GM18526 (cell line): ENCODE measurements around the gene OVCA2.
A peak's percentile ranks its signal among the peaks of the same experiment; 100 is the strongest.

Experiments used
- POLR2A ChIP-seq: IDR thresholded peaks from 3 replicates; pipeline ENCODE4 v1.6.1; 2011; ENCODE audit not compliant: insufficient read length; ENCODE audit errors: extremely low read depth

Gene OVCA2

DNA sequence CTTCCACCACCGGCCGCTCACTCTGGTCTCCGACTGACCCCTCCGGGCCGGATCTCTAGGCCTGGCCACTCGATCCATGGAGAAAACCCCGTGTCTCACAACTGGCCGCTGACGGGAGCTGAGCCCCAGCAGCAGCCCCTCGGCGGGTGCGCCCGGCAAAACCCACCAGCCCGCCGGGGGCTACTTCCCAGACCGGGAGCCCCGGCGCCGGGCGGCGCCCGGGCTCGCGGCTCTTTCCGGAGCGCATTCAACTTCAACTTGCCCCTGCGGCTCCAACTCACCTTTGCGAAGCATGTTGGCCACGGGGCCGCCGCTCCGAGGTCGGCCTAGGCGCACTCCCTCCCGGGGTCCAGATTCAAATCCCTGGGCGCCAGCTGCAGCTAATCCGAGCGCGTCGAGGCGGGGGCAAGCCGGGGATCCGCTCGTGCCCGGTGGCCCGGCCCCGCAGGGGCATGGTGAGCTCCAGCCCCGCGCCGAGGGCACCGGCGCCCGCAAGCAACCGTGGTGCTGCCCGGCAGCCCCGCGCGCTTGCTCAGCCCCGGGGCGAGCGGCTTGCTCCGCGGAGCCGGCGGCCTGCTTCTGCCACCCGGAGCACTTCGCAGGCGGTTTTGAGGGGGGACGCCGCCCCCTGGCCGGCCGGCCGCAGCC, 17.1 kb upstream of the OVCA2 start:
- no peak for TF ChIP-seq POLR2A

DNA sequence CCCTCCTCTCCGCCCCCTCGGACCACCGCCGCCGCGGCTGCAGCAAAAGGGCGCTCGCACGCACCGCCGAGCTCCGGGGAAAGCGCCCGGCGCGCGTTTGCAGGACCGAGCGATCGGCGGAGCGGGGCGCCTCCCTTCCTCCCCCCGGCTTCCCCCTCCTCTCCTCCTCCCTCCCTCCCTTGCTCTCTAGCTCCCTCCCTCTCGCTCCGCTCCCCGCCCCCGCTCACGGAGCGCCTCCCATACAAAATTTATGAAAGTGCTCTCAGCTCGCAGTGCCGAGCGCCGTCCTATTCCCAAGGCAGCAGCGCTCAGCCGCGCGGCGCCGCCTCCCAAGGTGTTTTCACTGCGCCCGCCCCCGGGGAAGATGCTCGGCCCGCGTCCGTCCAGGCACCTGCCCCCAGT, 16.6 kb upstream of the OVCA2 start, which contains the start of gene RTN4RL1:
TSS of gene RTN4RL1 (minus strand) at position 115 of the 402 bp plus-strand sequence. CDS start 469 bp downstream, outside the sequence.
- no peak for TF ChIP-seq POLR2A

- no peak for TF ChIP-seq POLR2A
Measured at GRCh38 chr17:2025622-2026309, 16.1 kb upstream of the OVCA2 start.

GRCh38 chr17:2027528-2028233, 14.1 kb upstream of the OVCA2 start:
- no peak for TF ChIP-seq POLR2A

DNA sequence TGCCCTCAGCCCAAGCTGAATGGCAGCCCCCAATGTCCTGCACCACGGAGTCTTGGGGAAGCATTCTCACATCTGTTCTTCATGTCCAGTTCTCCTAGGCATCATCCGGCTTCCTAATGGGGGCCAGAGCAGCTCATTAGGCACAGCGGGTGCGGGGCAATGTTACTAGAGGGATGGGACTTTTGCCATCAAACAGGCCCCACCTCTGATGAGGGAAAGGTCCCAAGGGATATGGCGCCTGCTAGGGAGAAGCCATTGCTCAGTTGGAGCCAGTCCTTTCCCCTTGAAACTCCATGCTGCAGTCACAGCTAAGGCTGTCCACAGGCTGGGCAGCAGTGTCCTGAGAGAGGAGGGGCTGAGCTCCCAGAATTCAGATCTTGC, 13.6 kb upstream of the OVCA2 start:
- no peak for TF ChIP-seq POLR2A

GRCh38 chr17:2028737-2029136, 13.1 kb upstream of the OVCA2 start:
- TF ChIP-seq POLR2A, result no peak

GRCh38 chr17:2029911-2030778, 11.7 kb upstream of the OVCA2 start, which contains the start of gene DPH1:
Gene DPH1, plus strand, starts transcription at chr17:2030153. Its CDS starts 17 bp downstream, at chr17:2030170.
- peak; percentile 66 for TF ChIP-seq POLR2A

GRCh38 chr17:2030779-2031163, 11.1 kb upstream of the OVCA2 start:
- TF ChIP-seq POLR2A, result no peak

DNA sequence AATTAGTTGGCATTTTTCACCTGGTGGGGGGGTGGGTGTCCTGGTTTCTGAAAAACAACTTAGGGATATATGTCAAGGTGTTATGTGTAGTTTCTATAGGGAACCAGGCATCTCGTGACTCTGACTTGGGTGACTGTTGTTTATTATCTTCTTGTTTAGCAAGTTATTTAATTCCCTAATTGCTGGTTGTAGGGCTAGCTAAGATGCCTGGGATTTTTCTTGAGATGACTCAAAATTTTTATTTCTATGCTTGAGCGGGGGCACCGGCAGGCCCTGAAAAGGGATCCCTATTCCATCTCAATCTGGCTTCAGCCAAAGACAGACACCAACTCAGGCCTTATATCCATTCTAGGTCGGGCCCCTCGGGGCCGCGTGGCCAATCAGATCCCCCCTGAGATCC, 8.7 kb upstream of the OVCA2 start:
- TF ChIP-seq POLR2A, result no peak

DNA sequence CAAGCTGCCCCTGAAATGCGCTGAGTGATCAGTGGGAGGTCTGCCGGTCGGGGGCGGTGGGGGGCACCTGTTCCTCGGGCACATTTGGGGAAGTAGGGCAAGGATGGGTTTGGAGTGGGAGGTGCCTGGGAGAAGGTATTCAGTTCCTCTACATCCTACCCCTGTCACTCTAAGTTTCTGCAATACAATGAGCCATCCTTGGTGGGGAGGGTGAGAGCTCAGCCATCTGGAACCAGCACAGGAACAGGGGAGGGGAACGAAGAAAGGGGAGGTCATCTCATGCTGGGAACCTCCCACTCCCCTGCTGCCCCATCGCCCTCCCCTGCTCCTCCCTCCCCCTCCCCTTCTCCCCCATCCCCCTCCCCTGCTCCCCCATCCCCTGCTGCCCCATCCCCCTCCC, 7.7 kb upstream of the OVCA2 start:
- TF ChIP-seq POLR2A, result no peak

DNA sequence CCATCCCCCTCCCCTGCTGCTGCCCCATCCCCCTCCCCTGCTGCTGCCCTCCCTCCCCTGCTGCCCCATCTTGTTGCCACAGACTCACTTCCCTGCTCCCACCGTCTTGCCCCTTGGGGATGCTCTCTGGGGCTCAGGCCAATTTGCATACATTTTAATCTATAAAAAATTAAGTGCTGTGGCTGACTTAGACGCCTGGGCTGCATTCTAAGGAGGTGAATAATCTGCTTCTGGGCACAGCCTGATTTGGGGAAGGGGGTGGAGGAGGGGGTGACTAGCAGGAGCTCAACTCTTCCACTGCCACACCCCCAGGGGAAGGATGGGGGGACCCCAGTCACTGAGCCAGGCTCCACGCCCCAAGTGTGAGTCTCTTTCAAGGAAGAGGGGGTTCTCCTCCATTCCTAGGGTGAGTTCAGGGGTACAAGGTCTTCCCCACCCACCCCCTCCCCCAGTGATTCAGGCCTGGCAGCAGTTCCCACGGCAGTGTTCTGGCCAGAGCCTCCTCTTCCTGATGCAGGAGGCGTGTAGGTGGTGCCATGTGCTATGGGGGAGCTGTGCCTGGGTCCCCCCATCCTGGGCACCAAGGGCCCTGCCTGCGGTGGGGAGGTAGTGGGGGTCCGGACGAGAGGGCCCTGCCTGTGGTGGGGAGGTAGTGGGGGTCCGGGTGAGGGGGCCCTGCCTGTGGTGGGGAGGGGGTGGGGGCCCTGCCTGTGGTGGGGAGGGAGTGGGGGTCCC, 6.8 kb upstream of the OVCA2 start:
- no peak for TF ChIP-seq POLR2A

DNA sequence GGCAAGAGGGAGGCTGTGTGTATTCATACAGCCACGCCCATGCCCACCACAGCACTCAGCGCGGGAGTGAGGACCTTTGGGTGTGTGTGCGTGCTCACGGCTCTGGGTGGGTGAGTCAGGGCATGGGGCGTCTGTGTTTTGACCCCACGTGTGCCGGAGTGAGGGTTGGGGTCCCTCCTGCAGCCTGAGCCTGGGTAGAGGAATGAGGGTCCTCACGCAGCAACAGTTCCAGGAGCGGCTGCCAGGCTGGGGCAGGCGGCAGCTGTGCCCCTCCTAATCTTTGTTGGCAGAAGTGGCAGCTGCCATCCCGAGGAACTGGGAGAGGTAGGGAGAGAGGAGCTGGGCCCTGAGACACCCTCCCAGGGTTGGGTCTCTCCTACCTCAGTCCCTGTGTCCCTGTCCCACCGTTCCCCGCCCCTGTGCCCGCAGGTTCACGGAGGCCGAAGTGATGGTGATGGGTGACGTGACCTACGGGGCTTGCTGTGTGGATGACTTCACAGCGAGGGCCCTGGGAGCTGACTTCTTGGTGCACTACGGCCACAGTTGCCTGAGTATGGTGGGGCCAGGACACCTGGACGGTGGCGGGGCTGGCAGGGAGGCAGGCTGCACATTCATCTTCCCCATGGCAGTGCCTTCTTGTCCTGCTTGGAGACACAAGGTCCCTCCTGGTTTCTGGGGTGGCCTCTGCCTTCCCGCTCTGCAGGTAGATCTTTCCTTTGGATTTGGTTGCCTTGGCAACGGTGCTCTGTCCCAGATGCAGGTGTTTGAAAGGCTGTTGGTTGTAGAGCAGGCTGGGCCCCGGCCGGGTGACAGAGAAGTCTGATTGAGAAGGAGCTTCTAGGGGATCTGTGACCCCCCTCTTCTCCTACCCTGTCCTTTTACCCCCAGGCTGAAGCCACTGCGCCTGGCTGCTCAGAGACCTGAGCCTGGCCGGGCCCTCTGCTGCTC, 6.0 kb upstream of the OVCA2 start:
- no peak for TF ChIP-seq POLR2A

GRCh38 chr17:2037155-2037554, 4.7 kb upstream of the OVCA2 start:
- no peak for TF ChIP-seq POLR2A
